CD8-positive, alpha-beta memory T cell (primary cell): ENCODE measurements around the gene HBM. TPM values are rescaled to one million over a fixed set of nuclear protein-coding genes. Genes with fewer than 3 reads are reported as not detected.

Experiments used
- CTCF ChIA-PET: fragments of 350-600 bp; sonication (Branson Sonifier 250); formaldehyde crosslinking; loops from one replicate; lab custom pipeline; 2021; ENCODE audit warnings: antibody characterized with exemption; lab: Charles Lee
- POLR2A ChIA-PET: fragments of 350-600 bp; sonication (Branson Sonifier 250); formaldehyde crosslinking; loops from one replicate; lab custom pipeline; 2021; ENCODE audit warnings: antibody characterized with exemption; lab: Charles Lee
- DNase-seq, 5 donors: peaks; one replicate each; pipeline versions ENCODE4 v3.0.0 to v3.0.0-alpha.2; 2020 to 2022; ENCODE audit warnings: mixed read lengths in 1 of 5
- H3K27ac ChIP-seq: one replicate; pipeline ENCODE4 v1.7.0; 2013; ENCODE audit warnings: low read depth, mild to moderate bottlenecking, low read length, moderate library complexity
- H3K27me3 ChIP-seq: 2 replicates; pipeline ENCODE4 v1.7.0; 2013; ENCODE audit warnings: low read length, mild to moderate bottlenecking; ENCODE audit not compliant: insufficient read depth, poor library complexity, severe bottlenecking
- H3K36me3 ChIP-seq: 2 replicates; pipeline ENCODE4 v1.7.0; 2013; ENCODE audit warnings: mild to moderate bottlenecking, low read length, moderate library complexity; ENCODE audit not compliant: insufficient read depth
- H3K4me1 ChIP-seq: 2 replicates; pipeline ENCODE4 v1.7.0; 2013; ENCODE audit warnings: mild to moderate bottlenecking, low read length, moderate library complexity; ENCODE audit not compliant: insufficient read depth
- H3K4me3 ChIP-seq: 2 replicates; pipeline ENCODE4 v1.7.0; 2013; ENCODE audit warnings: mild to moderate bottlenecking, low read length
- H3K9me3 ChIP-seq: 2 replicates; pipeline ENCODE4 v1.7.0; 2013; ENCODE audit warnings: mild to moderate bottlenecking, low read length
- H3K27ac Mint-ChIP-seq, 8 donors: one replicate each; pipeline ENCODE4 v1.8.0; 2020 to 2021; ENCODE audit warnings: mixed read lengths in 8 of 8, mild to moderate bottlenecking in 6 of 8, inconsistent platforms in 3 of 8, moderate library complexity in 3 of 8
- H3K27me3 Mint-ChIP-seq, 2 donors: one replicate each; pipeline ENCODE4 v1.8.0; 2020 to 2021; ENCODE audit warnings: mixed read lengths in 2 of 2, mild to moderate bottlenecking in 1 of 2, moderate library complexity in 1 of 2
- H3K36me3 Mint-ChIP-seq, 3 donors: one replicate each; pipeline ENCODE4 v1.8.0; 2020 to 2021; ENCODE audit warnings: mixed read lengths in 3 of 3, inconsistent platforms in 1 of 3, mild to moderate bottlenecking in 1 of 3
- H3K4me1 Mint-ChIP-seq, 3 donors: one replicate each; pipeline ENCODE4 v1.8.0; 2020 to 2021; ENCODE audit warnings: mixed read lengths in 3 of 3, inconsistent platforms in 1 of 3, mild to moderate bottlenecking in 1 of 3
- H3K4me3 Mint-ChIP-seq, 7 donors: one replicate each; pipeline ENCODE4 v1.8.0; 2020 to 2021; ENCODE audit warnings: mixed read lengths in 7 of 7, mild to moderate bottlenecking in 6 of 7, moderate library complexity in 4 of 7, inconsistent platforms in 2 of 7
- H3K9me3 Mint-ChIP-seq, 5 donors: one replicate each; pipeline ENCODE4 v1.8.0; 2020 to 2022; ENCODE audit warnings: mixed read lengths in 5 of 5, mild to moderate bottlenecking in 3 of 5, moderate library complexity in 2 of 5, inconsistent platforms in 1 of 5
- polyA plus RNA-seq: library from polyadenylated mRNA; unstranded; fragments of 300-500 nt; fragmentation: Illumina TruSeq; gene quantifications from one replicate; pipeline ENCODE4 v1.2.3, GENCODE V29; 2021
- total RNA-seq, 2 experiments: library from RNA; stranded (reverse); gene quantifications; one replicate each; pipeline ENCODE4 v1.2.3, GENCODE V29; 2021

The HBM gene
- total and polyA plus RNA-seq, 3 experiments from 2014 or later = not detected

- no peaks in the 10 kb centered on the region for H3K4me1 ChIP-seq
- Mint-ChIP-seq H3K27ac (peak overlapping the region in 5 of 8 donors; percentile 23 to 74 (median 33)), H3K9me3 (no peaks in the 10 kb centered on the region), H3K4me1 (peaks cover 0 to 22% (median 7%) of the 10 kb centered on the region in 3 donors), H3K36me3 (peaks cover 0 to 85% (median 6%) of the 10 kb centered on the region in 3 donors), H3K4me3 (no peak overlapping the region), H3K27me3 (no peaks in the 10 kb centered on the region)
- H3K36me3 ChIP-seq = peaks cover 24% of the 10 kb centered on the region
- no peaks in the 10 kb centered on the region for H3K27me3 ChIP-seq
- H3K4me3 ChIP-seq = no peak overlapping the region
- no peaks in the 10 kb centered on the region for H3K9me3 ChIP-seq
- DNase-seq = no peak
- ChIA-PET CTCF (no interaction called here), POLR2A (no interaction called here)
- H3K27ac ChIP-seq = no peak overlapping the region
Measured at GRCh38 chr16:212999-213398, 47.2 kb downstream of the HBM start.

Other genes with a start within 250 kb of the HBM start
- gene POLR3K, start 112.4 kb upstream of the HBM start, total RNA-seq = 10 to 100 TPM; 63.6 to 63.9 TPM
- gene POLR3K, start 112.4 kb upstream of the HBM start, polyA plus RNA-seq = 35.1 TPM
- 100 to 1,000 TPM; 108 to 110 TPM for gene SNRNP25, start 112.2 kb upstream of the HBM start, total RNA-seq
- gene SNRNP25, start 112.2 kb upstream of the HBM start, polyA plus RNA-seq = 16.3 TPM
- under 1 TPM; 0.53 to 0.59 TPM for gene RHBDF1, start 93.3 kb upstream of the HBM start, total RNA-seq
- gene RHBDF1, start 93.3 kb upstream of the HBM start, polyA plus RNA-seq = not detected
- 10 to 100 TPM; 47.5 to 48.2 TPM for gene MPG, start 87.8 kb upstream of the HBM start, total RNA-seq
- 58.1 TPM for gene MPG, start 87.8 kb upstream of the HBM start, polyA plus RNA-seq
- gene NPRL3, start 27.3 kb upstream of the HBM start, total RNA-seq = 10 to 100 TPM; 45.2 to 50.7 TPM
- gene NPRL3, start 27.3 kb upstream of the HBM start, polyA plus RNA-seq = 13.0 TPM
- not detected for gene HBZ, start 13.3 kb upstream of the HBM start, total RNA-seq
- not detected for gene HBZ, start 13.3 kb upstream of the HBM start, polyA plus RNA-seq
- not detected for gene HBA2, start 6.9 kb downstream of the HBM start, total RNA-seq
- 5.8 TPM for gene HBA2, start 6.9 kb downstream of the HBM start, polyA plus RNA-seq
- gene HBA1, start 10.7 kb downstream of the HBM start, total RNA-seq = not detected
- gene HBA1, start 10.7 kb downstream of the HBM start, polyA plus RNA-seq = 1.6 TPM
- not detected for gene HBQ1, start 14.5 kb downstream of the HBM start, total RNA-seq
- 0.72 TPM for gene HBQ1, start 14.5 kb downstream of the HBM start, polyA plus RNA-seq
- gene LUC7L, start 63.5 kb downstream of the HBM start, total RNA-seq = 10 to 100 TPM; 78.5 to 80.0 TPM
- gene LUC7L, start 63.5 kb downstream of the HBM start, polyA plus RNA-seq = 9.2 TPM
- gene FAM234A, start 68.8 kb downstream of the HBM start, total RNA-seq = 10 to 100 TPM; 23.1 to 26.1 TPM
- gene FAM234A, start 68.8 kb downstream of the HBM start, polyA plus RNA-seq = 27.9 TPM
- gene RGS11, start 110.0 kb downstream of the HBM start, total RNA-seq = under 1 TPM in 1 of 2 experiments, not detected in 1; 0.09 TPM
- not detected for gene RGS11, start 110.0 kb downstream of the HBM start, polyA plus RNA-seq
- not detected for gene ARHGDIG, start 114.6 kb downstream of the HBM start, total RNA-seq
- not detected for gene ARHGDIG, start 114.6 kb downstream of the HBM start, polyA plus RNA-seq
- not detected for gene PDIA2, start 117.2 kb downstream of the HBM start, total RNA-seq
- gene PDIA2, start 117.2 kb downstream of the HBM start, polyA plus RNA-seq = not detected
- gene AXIN1, start 186.7 kb downstream of the HBM start, total RNA-seq = 10 to 100 TPM; 24.7 to 26.3 TPM
- 6.9 TPM for gene AXIN1, start 186.7 kb downstream of the HBM start, polyA plus RNA-seq
- gene MRPL28, start 204.6 kb downstream of the HBM start, total RNA-seq = 10 to 100 TPM; 90.2 to 98.0 TPM
- gene MRPL28, start 204.6 kb downstream of the HBM start, polyA plus RNA-seq = 67.8 TPM
- gene PGAP6, start 216.0 kb downstream of the HBM start, total RNA-seq = 10 to 100 TPM; 36.1 to 36.2 TPM
- gene PGAP6, start 216.0 kb downstream of the HBM start, polyA plus RNA-seq = 23.1 TPM
- gene NME4, start 231.2 kb downstream of the HBM start, total RNA-seq = 10 to 100 TPM; 14.1 to 15.4 TPM
- 49.9 TPM for gene NME4, start 231.2 kb downstream of the HBM start, polyA plus RNA-seq
- 1 to 10 TPM; 6.8 to 7.9 TPM for gene DECR2, start 235.9 kb downstream of the HBM start, total RNA-seq
- 3.9 TPM for gene DECR2, start 235.9 kb downstream of the HBM start, polyA plus RNA-seq